Measurements from ENCODE around the gene DRICH1. TPM values are rescaled to one million over a fixed set of nuclear protein-coding genes. Genes with fewer than 3 reads are reported as not detected.
"Not testable (repeated sequence)": the region's sequence is repeated elsewhere in the genome, so short reads cannot be mapped to it uniquely, and the experiment has no call there.

Gene DRICH1
- polyA plus RNA-seq, 3 donors, result 2.3 to 4.8 (median 2.5) TPM

- no peak for DNase-seq
Measured at GRCh38 chr22:23651676-23652075, 19.6 kb upstream of the DRICH1 start.

DNA sequence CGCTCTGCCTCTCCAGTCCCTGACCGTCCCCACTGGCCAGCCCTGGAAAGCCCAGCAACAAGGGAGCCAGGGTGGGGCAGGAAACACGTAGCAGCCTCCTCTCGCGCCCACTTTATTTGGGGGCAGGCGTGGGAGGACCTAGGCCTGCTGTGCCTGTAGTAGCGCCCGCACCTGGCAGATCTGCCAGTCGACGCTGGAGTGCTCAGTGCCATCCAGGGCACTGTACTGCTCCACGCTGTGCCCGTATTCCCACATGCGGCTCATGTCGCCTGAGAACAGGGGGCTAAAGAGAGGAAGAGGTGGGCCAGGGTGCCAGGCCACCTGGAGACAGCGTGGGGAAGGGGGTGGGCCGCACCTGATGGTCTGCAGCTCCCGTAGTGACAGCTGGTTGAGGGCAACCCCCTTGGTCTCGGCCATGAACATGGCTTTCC lies 17.0 kb upstream of the DRICH1 start:
- DNase-seq, result no peak

GRCh38 chr22:23646526-23646925 lies 14.4 kb upstream of the DRICH1 start:
- DNase-seq, result not testable (repeated sequence)

DNA sequence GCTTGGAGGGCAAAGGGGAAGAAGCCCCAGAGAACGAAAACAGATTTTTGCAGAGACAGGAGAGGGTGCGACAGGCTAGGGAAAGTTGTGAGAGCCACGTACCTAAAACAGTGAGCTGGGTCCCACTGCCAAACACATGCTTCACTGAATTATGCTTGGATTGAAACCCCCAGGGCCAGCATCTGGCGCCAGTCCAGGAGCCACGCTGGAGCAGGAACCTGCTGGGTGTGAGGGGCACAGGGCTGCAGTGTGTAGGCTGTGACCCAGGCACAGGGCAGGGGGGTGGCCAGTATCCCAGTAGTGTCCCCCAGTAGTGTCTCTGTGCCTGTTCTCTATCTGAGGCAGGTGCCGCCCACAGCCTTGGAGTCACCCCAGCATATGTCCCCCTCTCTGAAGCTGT lies 8.1 kb upstream of the DRICH1 start:
- DNase-seq, result not testable (repeated sequence)

DNA sequence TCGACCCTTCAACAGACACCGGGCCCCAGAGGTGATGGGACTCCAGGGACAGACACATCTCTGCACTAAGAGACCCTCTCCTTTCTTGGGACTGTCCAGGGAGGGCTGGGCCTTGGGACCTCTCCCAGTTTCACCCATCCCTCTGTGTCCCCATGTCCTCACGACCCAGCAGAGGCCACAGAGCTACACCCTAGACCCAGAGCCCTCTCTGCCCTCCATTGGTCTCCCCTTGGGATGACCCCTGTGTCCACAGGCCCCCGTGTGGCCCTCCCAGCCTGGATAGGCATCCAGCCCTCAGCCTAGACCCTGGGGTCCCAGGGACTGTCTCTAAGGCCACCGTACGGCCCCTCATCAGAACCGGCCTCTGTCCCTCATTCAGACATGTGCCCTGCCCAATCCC lies 7.5 kb upstream of the DRICH1 start:
- DNase-seq, result no peak

GRCh38 chr22:23638611-23639010 lies 6.5 kb upstream of the DRICH1 start:
- no peak for DNase-seq

DNA sequence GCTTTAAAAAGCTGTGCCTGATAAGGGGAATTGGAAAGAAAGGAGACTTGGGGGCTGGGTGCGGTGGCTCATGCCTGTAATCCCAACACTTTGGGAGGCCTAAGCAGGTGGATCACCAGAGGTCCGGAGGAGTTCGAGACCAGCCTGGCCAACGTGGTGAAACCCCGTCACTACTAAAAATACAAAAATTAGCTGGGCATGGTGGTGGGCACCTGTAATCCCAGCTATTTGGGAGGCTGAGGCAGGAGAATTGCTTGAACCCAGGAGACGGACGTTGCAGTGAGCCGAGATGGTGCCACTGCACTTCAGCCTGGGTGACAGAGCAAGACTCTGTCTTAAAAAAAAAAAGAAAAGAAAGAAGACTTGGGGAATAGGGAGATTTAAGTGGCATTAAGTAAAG lies 3.2 kb upstream of the DRICH1 start:
- DNase-seq, result not testable (repeated sequence)

DNA sequence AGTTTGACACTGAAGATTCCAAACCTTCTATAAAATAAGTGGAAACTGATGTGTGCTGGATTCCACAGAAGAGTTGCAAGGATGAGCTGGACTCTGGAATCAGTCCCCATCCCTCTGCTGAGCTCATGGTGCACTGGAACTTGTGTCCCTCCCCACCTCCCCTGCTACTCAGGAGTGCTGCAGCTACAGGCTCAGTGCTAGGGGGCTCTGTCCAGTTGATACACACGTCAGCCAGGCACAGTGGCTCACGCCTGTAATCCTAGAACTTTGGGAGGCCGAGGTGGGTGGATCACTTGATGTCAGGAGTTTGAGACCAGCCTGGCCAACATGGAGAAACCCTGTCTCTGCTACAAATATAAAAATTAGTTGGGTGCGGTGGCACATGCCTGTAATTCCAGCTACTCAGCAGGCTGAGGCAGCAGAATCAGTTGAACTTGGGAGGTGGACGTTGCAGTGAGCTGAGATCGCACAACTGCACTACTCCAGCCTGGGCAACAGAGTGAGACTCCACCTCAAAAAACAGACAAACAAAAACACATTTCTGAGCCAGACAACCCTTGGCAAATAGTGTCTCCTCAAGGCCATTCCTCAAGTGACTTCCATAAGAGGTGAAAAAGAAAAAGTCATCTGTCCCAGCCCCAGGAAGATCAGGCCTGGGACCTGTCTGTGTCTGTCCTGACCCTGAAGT lies 3.9 kb downstream of the DRICH1 start:
- DNase-seq, result not testable (repeated sequence)

DNA sequence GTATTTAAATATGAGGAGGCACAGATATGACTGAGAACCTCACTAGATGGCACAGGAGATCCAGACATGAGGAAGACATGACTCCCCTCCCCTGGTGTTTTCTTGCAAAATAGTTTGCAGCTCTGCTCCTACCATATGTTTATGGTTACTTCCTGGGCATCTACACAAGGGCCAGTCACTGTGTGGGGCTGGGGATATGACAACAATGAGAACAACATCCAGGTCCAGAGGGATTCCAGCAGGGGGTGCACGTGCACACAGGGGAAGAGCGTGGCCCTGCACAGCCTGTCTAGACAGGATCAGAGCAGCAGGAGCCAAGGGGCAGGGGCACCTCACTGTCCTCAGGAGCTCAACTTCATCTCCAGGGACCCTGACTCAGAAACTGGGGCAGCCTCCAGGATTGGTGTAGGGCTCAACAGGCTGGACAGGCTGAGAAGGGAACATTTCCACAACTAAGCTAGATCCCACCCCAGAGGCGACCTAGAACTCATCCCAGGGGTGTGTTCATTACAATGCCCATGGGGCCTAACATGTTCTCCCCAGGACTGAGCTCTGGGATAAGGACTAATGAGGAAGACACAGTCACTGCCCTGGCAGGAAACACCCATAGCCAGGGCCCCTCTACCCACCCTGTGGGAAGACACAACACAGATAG lies 4.6 kb downstream of the DRICH1 start:
- DNase-seq, result not testable (repeated sequence)

GRCh38 chr22:23626286-23626975 lies 5.7 kb downstream of the DRICH1 start:
- no peak for DNase-seq

GRCh38 chr22:23622634-23623033 lies 9.5 kb downstream of the DRICH1 start:
- peak; percentile 5 for DNase-seq

GRCh38 chr22:23621916-23622315 lies 10.2 kb downstream of the DRICH1 start:
- DNase-seq, result not testable (repeated sequence)

DNA sequence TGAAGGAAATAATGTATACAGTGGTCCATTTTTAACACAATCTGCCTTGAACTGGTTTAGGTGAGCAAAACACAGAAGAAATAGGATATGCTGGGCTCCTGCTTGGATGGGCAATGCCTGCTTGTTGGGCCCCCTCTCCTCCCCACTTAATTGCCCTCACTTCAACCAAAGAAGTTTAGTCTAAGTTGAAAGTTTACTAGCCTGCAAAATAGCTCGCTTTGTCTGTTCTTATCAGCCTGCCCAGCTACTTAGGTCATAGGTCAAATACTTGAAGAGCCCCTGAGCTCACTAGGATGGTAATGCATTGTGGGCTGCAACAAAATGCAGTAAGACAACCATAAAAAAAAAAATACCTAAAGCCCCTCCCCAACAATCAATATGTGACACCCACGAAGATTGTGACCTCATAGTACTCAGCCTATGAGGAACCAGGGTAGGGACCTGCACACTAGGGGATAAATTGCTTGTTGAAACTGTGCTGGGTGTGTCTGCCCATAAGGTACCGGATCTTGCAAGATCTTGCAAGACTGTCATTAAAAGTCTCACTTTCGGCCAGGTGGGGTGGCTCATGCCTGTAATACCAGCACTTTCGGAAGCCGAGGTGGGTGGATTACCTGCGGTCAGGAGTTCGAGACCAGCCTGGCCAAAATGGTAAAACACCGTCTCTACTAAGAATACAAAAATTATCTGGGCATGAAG lies 10.9 kb downstream of the DRICH1 start:
- DNase-seq, result no peak

DNA sequence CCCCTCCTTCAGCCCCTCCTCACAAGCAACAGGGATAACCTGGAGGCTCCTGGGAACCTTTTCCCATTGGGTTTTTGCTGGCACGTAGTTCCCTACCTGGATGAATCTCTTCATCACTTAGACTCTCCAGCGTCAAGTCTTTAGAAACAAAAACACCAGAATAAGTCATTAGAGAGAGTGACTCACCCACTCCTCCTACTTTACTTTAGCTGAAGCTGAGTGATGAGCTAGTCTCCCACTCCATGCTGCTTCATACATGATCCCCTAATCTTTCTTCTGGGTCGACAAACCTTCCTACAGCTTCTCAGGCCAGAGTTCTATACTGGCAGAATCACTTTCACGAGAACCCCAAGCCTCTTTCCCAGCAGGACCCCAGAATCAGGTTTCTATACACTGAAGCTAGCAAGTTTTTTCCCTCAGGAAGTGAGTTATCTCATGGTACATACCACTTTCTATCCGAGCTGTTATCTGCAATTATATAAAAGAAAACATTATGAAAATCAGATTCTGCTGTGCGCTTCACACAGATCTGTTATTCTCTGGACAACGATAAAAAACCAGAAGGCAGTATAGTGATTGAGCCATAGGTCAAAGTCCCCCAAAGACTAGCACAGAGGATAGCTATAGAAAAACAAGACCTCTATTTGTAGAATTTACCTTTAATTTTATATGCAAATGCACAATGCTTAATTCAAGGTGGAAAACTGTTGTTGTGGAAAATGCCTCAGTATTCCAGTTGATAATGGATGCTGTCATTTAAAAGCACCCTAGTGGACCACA lies 18.7 kb downstream of the DRICH1 start:
- no peak for DNase-seq

DNA sequence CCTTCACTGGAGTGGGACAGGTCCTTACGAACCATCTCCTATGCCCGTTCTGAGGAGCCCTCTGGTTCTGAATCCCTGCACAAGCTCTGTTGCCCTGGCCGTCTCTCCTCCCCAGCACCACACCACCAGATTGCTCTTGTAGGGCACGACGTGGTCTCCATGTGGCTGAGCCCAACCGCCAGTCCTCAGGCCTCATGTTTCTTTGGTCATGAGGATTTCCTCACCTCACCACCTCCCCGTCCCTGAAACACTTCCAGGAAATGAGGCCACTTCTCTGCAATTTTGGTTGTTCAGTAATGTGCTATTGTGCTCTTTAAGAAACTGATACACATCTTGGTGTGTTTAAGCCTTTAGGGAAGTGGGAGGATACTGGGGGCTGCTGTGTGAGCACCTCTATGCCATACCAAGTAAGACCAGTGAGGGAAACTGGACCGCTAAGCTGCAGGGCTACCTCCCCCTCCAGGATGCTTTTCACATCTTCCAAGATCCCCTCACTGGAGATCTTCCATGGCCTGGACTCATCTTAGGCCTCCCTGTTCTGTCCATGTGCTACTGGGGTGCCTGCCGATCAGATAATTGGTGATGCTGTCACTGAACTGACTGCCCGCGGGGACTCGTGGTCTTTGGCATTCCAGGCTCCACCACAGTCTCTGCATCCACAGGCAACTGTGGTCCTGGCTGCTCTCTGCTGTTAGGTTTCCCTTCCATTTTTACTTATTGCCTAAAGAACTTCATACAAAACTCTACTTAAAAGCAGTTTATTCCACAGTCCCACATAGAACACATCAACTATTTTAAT lies 21.9 kb downstream of the DRICH1 start:
- DNase-seq, result no peak

DNA sequence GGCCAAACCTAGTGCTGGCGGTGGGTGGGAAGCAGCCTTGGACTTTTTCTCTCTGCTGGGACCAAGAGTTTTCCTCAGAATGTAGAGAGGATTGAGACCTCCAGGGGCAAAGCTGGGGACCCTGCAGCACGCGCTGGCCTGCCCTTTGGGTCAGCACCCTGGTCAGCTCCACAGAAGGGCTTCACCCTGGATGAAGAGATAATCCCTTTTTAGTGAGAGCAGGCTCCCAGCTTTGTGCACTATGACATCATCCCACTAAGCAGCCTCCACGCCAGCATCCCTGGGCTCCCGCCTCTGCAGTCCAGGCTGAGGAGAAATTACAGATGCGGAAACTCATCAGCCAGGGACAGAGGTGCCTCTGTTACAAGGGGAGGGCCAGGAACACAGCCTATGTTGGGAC lies 23.5 kb downstream of the DRICH1 start:
- DNase-seq, result peak; percentile 23

DNA sequence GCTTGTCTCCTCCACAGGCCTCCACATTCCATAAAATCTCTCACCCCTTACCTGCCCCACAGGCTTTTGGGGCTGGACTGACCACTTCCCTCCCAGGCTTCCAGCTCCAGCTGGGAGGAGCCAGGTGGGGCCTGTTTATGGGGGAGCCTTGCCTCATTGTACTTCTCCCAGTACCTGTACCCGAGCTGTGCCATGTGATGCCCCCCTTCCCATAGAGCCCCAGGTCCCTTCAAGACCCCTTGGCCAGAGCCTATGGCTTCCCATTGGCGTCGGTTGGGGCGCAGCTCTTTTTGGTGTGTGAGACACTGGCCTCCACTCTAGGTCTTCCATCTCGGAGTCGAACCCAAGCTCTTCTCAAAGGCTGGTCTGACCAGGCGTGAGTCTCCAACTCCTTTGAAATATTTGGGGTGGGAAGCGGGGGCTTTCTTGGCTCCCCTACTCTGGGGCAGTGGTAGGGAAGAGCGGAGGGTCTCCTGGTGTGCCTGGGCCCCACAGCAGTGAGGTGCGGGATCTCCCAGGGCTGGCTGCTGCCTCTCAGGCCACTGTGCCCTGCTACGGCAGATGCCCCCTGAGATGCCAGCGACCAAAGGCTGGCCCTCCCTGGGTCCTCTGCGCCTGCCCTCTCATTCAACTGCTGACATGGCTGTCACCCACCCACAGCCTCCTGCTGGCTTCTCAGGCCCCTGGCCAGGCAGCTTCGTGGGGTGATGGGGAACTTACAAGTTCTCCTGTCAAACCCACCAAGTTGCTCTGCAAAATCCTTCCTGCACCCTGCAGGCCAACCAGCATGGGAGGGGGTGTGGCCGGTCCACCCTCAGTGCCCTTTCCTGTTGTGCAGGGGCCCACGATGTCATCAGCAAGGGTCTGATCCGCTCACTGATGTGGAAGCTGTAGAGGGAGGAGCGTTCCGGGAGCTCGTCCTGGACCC lies 25.7 kb downstream of the DRICH1 start:
- DNase-seq, result no peak

DNA sequence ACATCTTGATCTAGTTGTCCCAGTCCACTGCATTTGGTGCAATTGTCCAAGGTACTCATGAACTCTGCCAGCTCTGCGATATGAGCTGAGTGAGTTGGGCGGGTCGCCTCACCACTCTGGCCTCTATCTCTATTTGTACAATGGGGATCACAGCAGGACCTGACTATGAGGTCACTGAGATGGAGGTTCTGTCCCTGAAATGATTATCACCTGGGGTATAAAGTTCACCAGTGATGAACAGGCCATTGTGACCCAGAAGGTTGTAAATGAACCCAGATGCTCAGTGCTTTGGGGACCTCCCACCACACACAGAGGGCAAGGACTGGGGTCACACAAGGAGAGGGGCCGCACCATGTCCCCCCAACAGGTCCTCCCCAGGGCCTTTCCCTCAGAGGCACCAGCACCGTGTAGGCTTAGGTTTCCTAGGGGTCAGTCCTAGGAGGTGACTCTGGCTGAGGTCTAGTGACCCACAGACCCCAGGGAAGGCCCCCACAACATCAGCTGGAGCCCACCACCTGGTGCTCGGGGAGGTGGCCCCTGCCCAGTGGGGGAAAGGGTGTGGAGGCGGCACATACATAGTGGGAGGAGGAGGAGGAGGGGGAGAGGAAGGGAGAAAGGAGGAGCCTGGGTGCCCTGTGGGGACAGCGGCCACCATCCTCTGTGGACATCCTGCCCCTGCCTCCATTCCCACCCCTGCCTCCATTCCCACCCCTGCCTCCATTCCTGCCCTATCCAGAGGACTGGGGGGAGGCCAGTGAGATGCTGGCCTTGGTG lies 27.0 kb downstream of the DRICH1 start:
- no peak for DNase-seq

- no peak for DNase-seq
Measured at GRCh38 chr22:23603266-23603665, 28.9 kb downstream of the DRICH1 start.
